HCT116 (cell line): ENCODE measurements around the gene TMEM144.

ENCODE experiments used
- CBX3 ChIP-seq: IDR thresholded peaks from 2 replicates; pipeline ENCODE4 v1.6.1; 2012; ENCODE audit warnings: low read depth
- EGR1 ChIP-seq: IDR thresholded peaks from 2 replicates; pipeline ENCODE4 v1.6.1; 2012; ENCODE audit warnings: low read depth
- EZH2 ChIP-seq: fragments of 200-600 bp; sonication (generic); IDR thresholded peaks from 2 replicates; pipeline ENCODE4 v1.6.1; 2017; ENCODE audit warnings: antibody characterized with exemption, mixed run types
- FOSL1 ChIP-seq: IDR thresholded peaks from 2 replicates; pipeline ENCODE4 v1.6.1; 2012; ENCODE audit warnings: low read depth
- POLR2A ChIP-seq: IDR thresholded peaks from 2 replicates; pipeline ENCODE4 v1.7.0; 2011; ENCODE audit warnings: borderline replicate concordance; ENCODE audit not compliant: insufficient read depth, insufficient read length; ENCODE audit errors: extremely low read depth
- POLR2AphosphoS5 ChIP-seq: IDR thresholded peaks from 2 replicates; pipeline ENCODE4 v1.6.1; 2011; ENCODE audit warnings: mild to moderate bottlenecking, low read depth, low read length, moderate library complexity
- RAD21 ChIP-seq: IDR thresholded peaks from 2 replicates; pipeline ENCODE4 v1.6.1; 2012; ENCODE audit warnings: low read depth, mild to moderate bottlenecking
- YY1 ChIP-seq: IDR thresholded peaks from 2 replicates; pipeline ENCODE4 v1.6.1; 2011; ENCODE audit warnings: low read length, low read depth, moderate library complexity, mild to moderate bottlenecking; ENCODE audit not compliant: insufficient replicate concordance; ENCODE audit errors: extremely low read depth
- ZFX ChIP-seq: fragments of 450-650 bp; IDR thresholded peaks from 2 replicates; pipeline ENCODE4 v1.6.1; 2017
- TF ChIP-seq, protein P1 (sequence below), 3 experiments: fragments of 200-600 bp in 1 of 3; sonication (generic) in 1 of 3; IDR thresholded peaks in 2 of 3; conservative IDR thresholded peaks in 1 of 3; 2 replicates each; pipeline ENCODE4 v1.5.1; 2012 to 2017; ENCODE audit warnings: low read depth in 2 of 3, low read length in 2 of 3, antibody characterized with exemption in 1 of 3, borderline replicate concordance in 1 of 3, control low read depth in 1 of 3, mild to moderate bottlenecking in 1 of 3, mixed read lengths in 1 of 3, mixed run types in 1 of 3, moderate library complexity in 1 of 3; ENCODE audit not compliant: insufficient read depth in 1 of 3
- TF ChIP-seq, protein P2 (sequence below): IDR thresholded peaks from 2 replicates; pipeline ENCODE4 v1.6.1; 2012
- TF ChIP-seq, protein P3 (sequence below): IDR thresholded peaks from 2 replicates; pipeline ENCODE4 v1.6.1; 2011; ENCODE audit warnings: mild to moderate bottlenecking, low read length, moderate library complexity; ENCODE audit not compliant: insufficient replicate concordance; ENCODE audit errors: extremely low read depth
- TF ChIP-seq, protein P4 (sequence below): IDR thresholded peaks from 2 replicates; pipeline ENCODE4 v1.6.1; 2012; ENCODE audit warnings: low read depth

DNA sequence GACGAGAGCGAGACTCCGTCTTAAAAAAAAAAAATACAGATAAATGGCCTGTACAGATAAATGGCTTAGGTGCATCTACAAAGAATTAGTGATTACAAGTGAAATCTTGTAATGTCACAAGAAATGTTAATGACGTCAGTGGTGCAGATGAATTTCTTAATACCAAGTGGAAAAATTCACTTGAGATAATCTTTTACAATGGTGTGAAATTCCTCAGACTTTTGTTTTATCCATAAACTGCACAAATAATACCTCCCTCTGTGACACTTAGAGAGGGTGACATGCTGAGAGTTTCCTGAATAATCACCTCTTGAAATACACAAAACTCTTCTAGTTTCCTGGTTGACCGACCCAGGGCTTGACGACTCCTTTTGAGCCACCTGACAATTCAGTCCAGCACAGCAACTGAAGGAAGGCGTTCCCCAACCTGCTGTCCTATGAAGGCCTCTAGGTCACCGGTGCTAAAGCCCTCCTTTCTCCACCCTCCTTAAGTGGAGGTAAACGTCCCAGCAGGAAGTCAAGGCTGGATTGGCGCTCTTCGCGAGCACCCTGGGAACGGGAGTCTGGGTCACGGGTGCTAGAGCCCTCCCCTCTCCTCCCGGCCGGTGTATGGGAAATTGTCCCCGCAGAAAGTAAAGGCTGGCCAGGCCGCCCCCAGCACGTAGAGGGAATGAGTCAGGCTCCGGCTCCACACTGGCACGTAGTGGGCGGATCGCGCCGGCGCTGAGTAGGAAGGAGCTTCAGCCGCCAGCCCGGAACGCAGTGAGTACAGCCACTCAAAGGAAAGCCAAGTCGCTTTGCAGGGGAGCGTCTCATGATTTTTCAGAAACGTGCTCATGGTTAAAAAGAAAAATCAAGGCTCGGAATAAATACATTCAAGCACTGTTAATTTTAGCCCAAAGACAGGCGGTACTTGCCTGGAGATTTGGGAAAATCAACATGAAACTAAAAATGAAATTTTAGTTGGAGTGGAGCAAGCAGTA lies at the start of gene TMEM144:
- TF ChIP-seq, protein P1, sequence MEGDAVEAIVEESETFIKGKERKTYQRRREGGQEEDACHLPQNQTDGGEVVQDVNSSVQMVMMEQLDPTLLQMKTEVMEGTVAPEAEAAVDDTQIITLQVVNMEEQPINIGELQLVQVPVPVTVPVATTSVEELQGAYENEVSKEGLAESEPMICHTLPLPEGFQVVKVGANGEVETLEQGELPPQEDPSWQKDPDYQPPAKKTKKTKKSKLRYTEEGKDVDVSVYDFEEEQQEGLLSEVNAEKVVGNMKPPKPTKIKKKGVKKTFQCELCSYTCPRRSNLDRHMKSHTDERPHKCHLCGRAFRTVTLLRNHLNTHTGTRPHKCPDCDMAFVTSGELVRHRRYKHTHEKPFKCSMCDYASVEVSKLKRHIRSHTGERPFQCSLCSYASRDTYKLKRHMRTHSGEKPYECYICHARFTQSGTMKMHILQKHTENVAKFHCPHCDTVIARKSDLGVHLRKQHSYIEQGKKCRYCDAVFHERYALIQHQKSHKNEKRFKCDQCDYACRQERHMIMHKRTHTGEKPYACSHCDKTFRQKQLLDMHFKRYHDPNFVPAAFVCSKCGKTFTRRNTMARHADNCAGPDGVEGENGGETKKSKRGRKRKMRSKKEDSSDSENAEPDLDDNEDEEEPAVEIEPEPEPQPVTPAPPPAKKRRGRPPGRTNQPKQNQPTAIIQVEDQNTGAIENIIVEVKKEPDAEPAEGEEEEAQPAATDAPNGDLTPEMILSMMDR (IDR thresholded peaks at IDR 0.05 in 2 of 3, conservative IDR thresholded peaks at IDR 0.05 in 1 of 3; ENCODE audit: borderline replicate concordance in 1 of 3, insufficient read depth in 1 of 3, low read depth in 2 of 3, low read length in 2 of 3) = 0 out of 6 replicates have a peak, but pooled peaks of 1 of the 3 experiments have one; percentile 4
- peak; percentile 86; the same call in 1 of the 2 replicates for TF ChIP-seq CBX3
- TF ChIP-seq RAD21 = no peak
- TF ChIP-seq, protein P2, sequence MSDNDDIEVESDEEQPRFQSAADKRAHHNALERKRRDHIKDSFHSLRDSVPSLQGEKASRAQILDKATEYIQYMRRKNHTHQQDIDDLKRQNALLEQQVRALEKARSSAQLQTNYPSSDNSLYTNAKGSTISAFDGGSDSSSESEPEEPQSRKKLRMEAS = peak; percentile 80
- peak; percentile 58 for TF ChIP-seq POLR2A
- TF ChIP-seq EZH2 = no peak
- TF ChIP-seq POLR2AphosphoS5 = peak; percentile 91
- TF ChIP-seq, protein P3, sequence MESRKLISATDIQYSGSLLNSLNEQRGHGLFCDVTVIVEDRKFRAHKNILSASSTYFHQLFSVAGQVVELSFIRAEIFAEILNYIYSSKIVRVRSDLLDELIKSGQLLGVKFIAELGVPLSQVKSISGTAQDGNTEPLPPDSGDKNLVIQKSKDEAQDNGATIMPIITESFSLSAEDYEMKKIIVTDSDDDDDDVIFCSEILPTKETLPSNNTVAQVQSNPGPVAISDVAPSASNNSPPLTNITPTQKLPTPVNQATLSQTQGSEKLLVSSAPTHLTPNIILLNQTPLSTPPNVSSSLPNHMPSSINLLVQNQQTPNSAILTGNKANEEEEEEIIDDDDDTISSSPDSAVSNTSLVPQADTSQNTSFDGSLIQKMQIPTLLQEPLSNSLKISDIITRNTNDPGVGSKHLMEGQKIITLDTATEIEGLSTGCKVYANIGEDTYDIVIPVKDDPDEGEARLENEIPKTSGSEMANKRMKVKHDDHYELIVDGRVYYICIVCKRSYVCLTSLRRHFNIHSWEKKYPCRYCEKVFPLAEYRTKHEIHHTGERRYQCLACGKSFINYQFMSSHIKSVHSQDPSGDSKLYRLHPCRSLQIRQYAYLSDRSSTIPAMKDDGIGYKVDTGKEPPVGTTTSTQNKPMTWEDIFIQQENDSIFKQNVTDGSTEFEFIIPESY = peak; percentile 19
- TF ChIP-seq YY1 = no peak
- TF ChIP-seq, protein P4, sequence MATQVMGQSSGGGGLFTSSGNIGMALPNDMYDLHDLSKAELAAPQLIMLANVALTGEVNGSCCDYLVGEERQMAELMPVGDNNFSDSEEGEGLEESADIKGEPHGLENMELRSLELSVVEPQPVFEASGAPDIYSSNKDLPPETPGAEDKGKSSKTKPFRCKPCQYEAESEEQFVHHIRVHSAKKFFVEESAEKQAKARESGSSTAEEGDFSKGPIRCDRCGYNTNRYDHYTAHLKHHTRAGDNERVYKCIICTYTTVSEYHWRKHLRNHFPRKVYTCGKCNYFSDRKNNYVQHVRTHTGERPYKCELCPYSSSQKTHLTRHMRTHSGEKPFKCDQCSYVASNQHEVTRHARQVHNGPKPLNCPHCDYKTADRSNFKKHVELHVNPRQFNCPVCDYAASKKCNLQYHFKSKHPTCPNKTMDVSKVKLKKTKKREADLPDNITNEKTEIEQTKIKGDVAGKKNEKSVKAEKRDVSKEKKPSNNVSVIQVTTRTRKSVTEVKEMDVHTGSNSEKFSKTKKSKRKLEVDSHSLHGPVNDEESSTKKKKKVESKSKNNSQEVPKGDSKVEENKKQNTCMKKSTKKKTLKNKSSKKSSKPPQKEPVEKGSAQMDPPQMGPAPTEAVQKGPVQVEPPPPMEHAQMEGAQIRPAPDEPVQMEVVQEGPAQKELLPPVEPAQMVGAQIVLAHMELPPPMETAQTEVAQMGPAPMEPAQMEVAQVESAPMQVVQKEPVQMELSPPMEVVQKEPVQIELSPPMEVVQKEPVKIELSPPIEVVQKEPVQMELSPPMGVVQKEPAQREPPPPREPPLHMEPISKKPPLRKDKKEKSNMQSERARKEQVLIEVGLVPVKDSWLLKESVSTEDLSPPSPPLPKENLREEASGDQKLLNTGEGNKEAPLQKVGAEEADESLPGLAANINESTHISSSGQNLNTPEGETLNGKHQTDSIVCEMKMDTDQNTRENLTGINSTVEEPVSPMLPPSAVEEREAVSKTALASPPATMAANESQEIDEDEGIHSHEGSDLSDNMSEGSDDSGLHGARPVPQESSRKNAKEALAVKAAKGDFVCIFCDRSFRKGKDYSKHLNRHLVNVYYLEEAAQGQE = no peak
- TF ChIP-seq EGR1 = peak; percentile 84
- peak; percentile 71 for TF ChIP-seq FOSL1
- no peak for TF ChIP-seq ZFX
